T1000 (cell line): ENCODE measurements around the gene AP3D1.

Experiments
- DNase-seq: peaks from one replicate; lab custom pipeline; 2025; ENCODE audit warnings: mixed read lengths; lab: John Stamatoyannopoulos, UW

Gene AP3D1

GRCh38 chr19:2084993-2085720 lies 66.2 kb downstream of the AP3D1 start:
- no peak for DNase-seq

GRCh38 chr19:2083174-2083854 lies 68.1 kb downstream of the AP3D1 start:
- no peak for DNase-seq

DNA sequence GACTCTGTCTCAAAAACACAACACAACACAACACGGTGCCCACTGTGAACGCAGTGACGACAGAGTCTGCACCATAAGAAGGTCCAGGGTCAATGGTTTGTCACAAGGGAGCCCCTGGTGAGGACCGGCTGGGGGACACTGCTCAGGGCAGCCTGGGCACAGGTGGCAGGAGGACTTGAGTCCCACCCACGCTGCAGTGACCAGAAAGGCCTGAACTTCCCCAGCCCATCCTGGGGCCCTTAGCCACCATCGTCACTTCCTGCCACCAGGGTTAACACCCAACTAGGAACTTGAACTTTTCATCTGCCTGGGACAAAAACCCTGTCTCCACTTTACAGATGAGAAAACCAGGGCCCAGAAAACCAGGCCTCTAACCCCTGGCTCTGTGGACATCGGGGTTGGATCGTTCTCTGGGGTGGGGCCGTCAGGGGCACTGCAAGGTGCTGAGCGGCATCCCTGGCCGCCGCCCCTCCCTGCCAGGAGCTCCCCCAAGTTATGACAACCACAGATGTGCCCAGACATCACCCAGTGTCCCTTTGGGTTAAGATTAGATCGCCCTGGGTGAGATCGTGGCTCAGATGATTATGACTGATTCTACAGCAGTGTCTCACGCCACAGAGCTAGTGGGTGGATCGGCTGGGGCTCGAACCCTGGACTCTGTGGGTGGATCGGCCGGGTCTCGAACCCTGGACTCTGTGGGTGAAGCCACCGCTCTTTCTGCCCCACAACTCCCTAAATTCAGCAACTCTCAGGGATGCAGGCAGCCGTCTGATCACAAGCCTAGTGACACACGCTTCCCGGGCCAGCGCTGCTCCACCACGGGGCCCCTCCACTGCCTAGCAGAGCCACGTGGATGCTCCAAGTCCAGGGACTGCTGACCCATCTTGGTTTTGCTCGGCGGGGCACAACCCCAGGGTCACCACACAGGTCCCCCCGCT lies 69.2 kb downstream of the AP3D1 start:
- no peak for DNase-seq

- no peak for DNase-seq
Measured at GRCh38 chr19:2080336-2080988, 70.9 kb downstream of the AP3D1 start.

- DNase-seq, result no peak
Measured at GRCh38 chr19:2079865-2080301, 71.5 kb downstream of the AP3D1 start.

- DNase-seq, result no peak
Measured at GRCh38 chr19:2079076-2079864, 72.1 kb downstream of the AP3D1 start.

DNA sequence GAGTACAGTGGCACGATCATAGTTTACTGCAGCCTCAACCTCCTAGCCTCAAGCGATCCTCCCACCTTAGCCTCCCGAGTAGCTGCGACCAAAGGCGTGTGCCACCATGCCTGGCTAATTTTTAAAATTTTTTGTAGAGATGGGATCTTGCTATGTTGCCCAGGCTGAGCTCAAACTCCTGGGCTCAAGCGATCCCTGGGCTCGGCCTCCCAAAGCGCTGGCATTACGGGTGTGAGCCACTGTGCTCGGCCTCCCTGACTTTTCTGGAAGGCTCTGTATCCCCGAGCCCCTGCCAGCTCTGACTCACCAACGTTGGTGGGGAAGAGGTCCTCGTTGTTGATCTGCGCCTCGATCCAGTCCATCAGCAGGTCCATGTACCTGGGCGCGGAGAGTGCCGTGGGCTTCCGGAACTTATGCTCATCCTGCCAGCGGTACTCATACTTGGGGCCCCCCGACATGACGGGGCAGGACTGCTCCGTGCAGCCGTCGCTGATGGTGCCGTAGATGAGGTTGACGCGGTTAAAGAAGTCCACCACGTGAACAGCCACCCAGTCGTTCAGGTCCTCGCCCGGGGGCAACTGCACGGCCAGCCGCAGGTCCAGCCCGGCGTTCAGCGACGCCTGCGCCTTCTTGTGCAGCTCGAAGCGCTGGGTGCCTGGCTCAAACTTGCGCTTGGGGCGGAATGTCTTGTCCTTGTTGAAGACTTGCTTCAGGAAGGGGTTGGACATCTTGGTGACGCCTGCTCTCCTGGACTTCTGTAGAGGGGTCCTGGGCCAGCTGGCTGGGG lies 73.3 kb downstream of the AP3D1 start:
- DNase-seq, result no peak

GRCh38 chr19:2077398-2077797 lies 74.0 kb downstream of the AP3D1 start:
- DNase-seq, result no peak

GRCh38 chr19:2076526-2076944 lies 74.8 kb downstream of the AP3D1 start:
- no peak for DNase-seq

GRCh38 chr19:2072757-2073551 lies 78.4 kb downstream of the AP3D1 start:
- no peak for DNase-seq

GRCh38 chr19:2070986-2071673 lies 80.2 kb downstream of the AP3D1 start:
- no peak for DNase-seq

- DNase-seq, result no peak
Measured at GRCh38 chr19:2070436-2070827, 80.9 kb downstream of the AP3D1 start.

DNA sequence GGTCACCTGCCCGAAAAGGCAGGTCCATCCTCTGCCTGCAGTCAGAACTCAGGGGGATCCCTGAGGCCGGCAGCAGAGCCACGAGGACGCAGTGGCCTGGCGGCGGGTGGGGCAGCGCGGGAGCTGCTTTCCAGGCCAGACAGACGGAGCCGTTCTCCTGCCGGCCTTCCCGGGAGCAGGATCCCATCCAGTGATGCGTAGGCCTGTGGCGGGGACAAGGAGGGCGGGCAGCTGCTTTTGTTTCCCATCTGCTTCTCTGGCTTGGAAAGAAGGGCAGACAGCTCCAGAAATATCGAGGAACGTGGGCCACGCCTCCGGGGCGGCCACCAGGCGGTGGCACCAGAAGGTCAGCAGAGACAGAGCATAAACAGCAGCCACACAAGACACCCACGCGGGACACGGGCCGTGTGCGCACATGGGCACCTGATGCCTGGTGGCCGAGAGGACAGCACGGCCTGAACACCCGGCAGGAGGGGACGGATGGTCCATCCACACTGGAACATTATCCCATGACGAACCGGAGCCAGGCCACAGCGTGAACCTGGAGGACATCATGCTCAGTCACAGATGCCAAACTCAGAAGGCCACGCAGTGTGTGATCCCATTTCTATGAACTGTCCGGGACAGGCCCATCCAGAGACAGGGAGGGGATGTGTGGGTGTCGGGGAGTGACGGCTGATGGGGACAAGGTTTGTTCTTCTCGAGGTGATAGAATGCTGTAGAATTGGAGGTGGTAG lies 86.4 kb downstream of the AP3D1 start:
- DNase-seq, result no peak

DNA sequence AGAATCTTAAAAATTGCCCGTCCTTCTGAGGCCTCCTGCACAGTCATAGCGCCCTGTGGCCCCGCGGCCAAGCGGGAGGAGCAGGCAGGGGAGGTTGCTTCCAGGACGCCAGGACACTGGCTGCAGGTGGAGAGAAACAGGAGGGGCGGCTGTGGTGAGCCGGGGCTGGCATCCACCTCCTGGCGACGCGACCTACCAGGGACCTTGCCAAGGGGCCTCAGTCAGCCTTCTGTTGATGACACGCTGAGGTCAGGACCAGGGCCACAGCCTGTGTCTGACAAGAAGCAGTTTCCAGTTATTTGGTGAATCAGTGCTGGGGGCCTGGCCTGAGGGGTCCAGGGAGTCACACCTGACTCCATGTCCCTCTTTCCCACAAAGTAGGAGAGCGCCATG lies 87.0 kb downstream of the AP3D1 start:
- no peak for DNase-seq

GRCh38 chr19:2063824-2064223 lies 87.5 kb downstream of the AP3D1 start:
- no peak for DNase-seq

DNA sequence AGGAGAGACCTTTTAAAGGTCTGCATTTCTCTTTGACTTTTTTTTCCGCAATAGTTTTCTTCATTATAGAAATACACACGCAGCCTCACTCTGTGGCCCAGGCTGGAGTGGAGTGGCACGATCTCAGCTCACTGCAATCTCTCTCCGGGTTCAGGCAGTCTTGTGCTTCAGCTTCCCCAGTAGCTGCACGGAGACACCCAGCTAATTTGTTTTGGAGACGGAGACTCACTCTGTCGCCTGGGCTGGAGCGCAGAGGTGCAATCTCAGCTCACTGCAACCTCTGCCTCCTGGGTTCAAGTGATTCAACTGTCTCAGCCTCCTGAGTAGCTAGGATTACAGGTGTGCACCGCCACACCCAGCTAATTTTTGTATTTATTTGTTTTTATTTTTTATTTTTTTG lies 88.6 kb downstream of the AP3D1 start:
- DNase-seq, result no peak

GRCh38 chr19:2062389-2062729 lies 89.0 kb downstream of the AP3D1 start:
- DNase-seq, result no peak
